Effector CD4-positive, alpha-beta T cell (primary cell): ENCODE measurements around the gene BAHD1.

ENCODE experiments used
- DNase-seq: peaks from one replicate; pipeline ENCODE4 v3.0.0-alpha.2; 2020

The BAHD1 gene

DNA sequence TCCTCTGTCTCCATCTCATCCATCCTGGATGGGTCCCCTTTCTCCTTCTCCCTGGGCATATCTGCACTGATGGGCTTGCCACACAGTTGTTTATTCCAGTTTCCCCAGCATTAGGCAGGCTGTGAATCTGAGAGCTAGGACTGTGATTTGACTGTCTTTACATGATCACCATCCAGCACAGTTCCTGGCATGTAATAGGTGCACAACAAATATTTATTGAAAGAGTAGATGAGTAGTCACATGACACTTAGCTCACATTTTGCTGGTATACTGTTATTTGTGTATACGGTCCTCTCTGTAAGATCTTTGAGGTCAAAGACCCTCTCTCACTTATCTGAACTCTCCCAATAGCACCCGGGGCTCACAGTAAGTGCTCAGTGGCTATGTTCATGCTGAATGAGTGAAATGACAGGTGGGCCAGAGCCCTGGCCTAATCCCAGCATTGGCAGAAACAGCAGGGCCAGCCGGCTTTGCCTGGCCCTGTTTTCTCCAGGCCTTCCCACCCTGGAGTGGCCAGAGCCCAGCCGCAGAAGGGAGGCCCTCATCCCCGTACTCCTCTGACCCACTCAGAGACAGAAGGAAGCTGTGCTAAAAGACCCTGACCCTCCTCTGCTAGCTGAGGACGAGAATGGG lies 16.2 kb upstream of the BAHD1 start:
- no peak for DNase-seq

DNA sequence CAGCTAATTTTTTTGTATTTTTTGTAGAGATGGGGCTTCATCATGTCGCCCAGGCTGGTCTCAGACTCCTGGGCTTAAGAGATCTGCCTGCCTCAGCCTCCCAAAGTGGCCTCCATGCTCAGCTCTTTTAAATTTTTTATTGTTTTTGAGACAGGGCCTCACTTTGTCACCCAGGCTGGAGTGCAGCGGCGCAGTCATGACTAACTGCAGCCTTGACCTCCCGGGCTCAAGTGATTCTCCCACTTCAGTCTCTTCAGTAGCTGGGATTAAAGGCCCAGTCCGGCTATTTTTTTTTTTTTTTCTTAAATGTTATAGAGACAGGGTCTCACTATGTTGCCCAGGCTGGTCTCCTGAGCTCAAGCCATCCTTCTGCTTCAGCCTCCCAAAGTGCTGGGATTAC lies 15.1 kb upstream of the BAHD1 start:
- DNase-seq = no peak

- no peak for DNase-seq
Observed at GRCh38 chr15:40427188-40427587, 13.6 kb upstream of the BAHD1 start.

GRCh38 chr15:40428185-40428584 lies 12.6 kb upstream of the BAHD1 start:
- no peak for DNase-seq

DNA sequence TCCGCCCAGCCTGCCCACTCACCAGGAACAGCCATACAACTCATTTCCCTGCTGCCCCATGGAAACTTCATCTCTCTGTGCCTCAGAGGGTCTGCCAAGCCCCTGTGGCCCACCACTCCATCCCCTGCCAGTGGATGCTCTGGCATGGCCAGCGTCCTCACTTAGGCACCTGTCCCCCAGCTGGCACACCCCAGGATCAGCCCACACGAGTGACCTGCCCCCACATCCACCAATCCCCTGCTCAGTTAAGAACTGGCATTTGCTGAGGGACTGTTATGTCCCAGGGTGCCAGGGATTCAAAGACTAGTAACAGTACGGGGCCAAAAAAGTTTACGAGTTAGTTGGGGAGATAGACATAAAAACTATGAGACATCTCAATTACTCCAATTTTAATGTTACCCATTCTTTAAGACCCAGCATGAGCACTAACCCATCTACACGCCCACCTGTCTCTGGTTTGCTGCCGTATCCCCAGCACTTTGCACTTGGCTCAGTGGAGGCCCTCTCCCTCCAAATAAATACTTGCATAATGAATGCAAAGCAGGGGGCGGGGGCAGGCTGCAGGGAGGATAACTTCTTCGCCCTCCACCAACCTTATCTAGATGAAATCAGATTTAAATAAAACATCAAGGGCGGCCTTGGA lies 11.6 kb upstream of the BAHD1 start:
- DNase-seq = no peak

- DNase-seq = no peak
Observed at GRCh38 chr15:40430271-40430805, 10.4 kb upstream of the BAHD1 start.

GRCh38 chr15:40435023-40435709 lies 5.6 kb upstream of the BAHD1 start:
- no peak for DNase-seq

DNA sequence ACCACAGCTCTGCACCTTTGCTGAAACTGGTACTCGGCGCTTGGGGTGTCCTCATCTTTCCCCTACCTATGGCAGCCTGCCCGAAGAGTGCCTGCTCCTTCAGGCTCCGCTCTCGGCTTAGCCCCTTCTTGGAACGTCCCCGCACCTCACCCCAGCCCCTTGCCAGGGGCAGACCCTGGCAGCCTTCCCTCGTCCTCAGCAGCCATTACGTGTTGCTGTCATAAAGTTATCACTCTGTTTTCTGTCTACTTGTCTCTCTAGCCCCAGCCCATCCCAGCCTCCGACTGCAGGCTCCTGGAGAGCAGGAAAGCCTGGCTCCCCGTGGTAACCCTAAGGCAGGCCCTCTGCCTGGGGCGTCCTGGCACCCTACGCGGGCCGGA lies 5.1 kb upstream of the BAHD1 start:
- DNase-seq = no peak

DNA sequence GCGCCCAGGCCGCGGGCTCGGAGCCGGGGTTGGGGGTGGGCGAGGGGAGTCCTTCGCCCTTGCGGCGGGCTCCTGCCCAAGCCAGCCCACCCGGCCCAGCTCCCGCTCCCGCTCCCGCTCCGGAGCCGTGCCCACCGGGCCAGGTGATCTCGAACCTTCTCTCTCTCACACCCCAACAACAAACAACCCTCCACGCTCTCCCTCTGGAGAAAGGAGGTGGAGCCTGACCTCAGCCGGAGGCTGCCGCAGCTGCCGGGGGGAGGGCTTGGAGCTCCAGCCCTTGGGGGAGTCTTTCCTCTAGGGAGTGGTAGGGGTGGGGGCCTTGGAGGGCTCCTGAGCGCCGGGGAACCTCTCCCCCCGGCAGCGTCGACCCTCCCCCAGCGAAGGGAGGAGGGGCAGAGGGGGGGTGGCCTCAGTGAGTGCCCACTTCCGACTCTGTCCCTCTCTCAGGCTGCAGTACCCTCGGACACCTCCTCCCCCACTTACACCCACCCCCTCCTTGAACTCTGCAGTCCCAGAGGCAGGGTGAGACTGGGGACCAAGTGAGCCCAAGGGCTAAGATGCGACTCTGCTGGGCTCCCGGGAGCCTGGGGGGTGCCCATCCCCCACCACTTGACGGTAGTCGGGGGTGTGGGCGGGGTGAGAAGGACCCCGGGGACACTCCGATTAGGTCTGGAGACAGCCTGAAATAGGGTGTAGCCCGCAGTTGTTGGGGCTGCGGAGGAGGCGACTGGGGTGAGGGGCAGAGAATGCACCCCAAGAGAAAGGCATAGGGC lies 4.4 kb upstream of the BAHD1 start:
- DNase-seq = no peak

GRCh38 chr15:40436892-40437751 lies 3.6 kb upstream of the BAHD1 start:
- DNase-seq = no peak

GRCh38 chr15:40437752-40438687 lies 2.7 kb upstream of the BAHD1 start:
- no peak for DNase-seq

DNA sequence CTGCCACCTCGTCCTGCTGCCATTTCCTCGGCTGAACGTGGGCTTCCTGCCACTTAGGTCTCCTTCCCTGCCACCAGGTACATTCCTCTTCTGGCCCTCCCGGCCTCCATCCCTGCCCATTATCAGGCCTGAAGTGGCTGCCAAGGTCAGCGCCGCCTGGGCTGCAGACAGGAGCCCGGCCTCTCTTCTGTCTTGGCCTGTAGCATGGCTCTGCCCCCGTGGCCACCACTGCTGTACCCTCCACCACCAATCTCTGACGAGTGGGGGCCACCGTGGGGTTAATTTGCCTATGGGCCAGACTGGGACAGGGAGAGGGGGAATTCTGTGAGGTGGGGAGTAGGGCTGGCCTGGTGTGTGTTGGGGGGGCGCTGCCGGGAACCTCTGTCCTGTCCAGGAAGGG lies 2.0 kb upstream of the BAHD1 start:
- DNase-seq = no peak

GRCh38 chr15:40439461-40439959 lies 1.2 kb upstream of the BAHD1 start:
- no peak for DNase-seq

GRCh38 chr15:40439960-40440742 lies 602 bp upstream of the BAHD1 start:
- no peak for DNase-seq

- no peak for DNase-seq
Observed at GRCh38 chr15:40441565-40442531, 1.1 kb downstream of the BAHD1 start.

DNA sequence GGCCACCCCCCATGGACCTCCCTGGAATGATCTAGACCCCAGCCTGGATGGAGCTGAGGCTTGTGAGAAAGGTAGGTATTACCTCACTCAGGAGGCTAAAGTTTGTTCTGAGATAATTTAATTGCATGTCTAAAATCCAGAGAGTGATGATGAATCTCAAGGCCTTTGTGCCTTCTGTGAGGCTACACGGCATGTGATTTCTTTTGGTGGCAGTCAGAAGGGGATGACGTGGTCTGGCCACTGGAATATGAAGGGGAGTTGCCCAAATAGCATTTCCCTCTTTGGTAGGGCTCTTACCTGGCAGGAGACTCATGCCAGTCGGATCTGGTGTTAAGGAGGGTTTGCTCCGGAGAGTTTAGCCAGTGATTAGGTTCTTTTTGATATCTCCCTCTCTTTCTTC lies 2.5 kb downstream of the BAHD1 start:
- DNase-seq = no peak

- no peak for DNase-seq
Observed at GRCh38 chr15:40443846-40444245, 3.1 kb downstream of the BAHD1 start.

DNA sequence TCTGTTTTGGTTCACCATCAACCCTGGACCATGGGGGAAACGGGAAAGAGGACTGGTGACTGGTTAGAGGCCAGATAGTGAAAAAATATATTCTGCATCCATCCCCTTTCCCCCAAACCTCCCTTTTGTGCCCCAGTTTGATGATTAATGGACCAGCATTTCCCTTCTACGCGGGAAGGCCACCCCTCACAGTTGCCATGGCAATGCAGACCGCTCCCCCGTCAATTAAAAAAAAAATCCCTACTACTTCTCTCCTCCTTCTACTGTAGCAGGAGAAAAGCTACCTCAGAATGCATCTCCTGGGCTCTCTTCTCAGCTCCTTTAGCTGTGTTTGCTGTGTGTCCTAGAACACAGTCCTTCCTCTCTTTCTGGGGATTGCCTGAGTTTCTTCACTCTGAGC lies 4.0 kb downstream of the BAHD1 start:
- no peak for DNase-seq

- DNase-seq = no peak
Observed at GRCh38 chr15:40445421-40445922, 4.7 kb downstream of the BAHD1 start.
